ENCODE data around the gene CDC42. TPM values are rescaled to one million over a fixed set of nuclear protein-coding genes. Genes with fewer than 3 reads are reported as not detected.

Gene CDC42
- total and polyA plus RNA-seq, 2 experiments from 2014 or later, result 119 to 184 TPM

DNA sequence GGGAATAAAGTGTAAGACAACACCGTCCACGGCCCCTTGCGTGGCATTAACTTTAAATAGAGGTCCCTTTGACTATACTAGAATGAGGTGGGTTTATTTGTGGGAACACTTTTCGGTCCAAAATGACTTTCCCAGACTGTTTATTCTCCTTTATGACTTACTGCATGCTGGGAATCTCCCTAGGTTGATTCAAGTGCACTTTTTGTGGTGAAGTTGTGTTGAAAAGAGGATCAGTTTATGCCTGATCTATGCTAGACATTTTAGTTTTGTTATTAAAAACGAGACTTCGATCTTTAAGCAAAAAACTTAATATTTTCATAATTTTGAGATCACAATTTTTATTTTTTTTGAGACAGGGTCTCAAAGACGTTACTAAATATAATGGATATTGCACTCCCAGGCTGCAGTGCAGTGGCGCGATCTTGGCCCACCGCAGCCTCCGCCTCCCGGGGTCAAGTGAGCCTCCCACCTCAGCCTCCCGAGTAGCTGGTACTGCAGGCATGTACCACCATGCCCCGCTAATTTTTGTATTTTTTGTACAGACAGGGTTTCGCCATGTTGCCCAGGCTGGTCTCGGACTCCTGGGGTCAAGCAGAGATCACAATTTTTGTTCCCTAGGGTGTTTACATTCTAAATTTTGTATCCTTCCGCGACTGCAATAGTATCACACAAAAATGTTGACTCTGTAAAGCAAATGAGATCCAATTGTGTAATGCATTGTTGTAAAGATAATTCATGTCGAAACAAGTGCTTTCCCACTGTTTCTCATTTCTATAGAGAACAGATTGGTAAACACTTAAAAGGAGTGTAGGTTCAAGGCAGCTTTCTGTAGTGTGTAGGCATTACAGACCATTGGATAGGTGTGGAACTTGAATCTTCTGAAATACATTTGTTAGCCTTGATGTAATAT lies 1.6 kb downstream of the CDC42 start:
- H3K79me2 ChIP-seq (replicated peaks; ENCODE audit: insufficient read depth), result peaks cover 59% of the 10 kb centered on the region
- peaks cover 25% of the 10 kb centered on the region for H4K20me1 ChIP-seq (replicated peaks; ENCODE audit: insufficient read depth)
- TF ChIP-seq, protein P1, sequence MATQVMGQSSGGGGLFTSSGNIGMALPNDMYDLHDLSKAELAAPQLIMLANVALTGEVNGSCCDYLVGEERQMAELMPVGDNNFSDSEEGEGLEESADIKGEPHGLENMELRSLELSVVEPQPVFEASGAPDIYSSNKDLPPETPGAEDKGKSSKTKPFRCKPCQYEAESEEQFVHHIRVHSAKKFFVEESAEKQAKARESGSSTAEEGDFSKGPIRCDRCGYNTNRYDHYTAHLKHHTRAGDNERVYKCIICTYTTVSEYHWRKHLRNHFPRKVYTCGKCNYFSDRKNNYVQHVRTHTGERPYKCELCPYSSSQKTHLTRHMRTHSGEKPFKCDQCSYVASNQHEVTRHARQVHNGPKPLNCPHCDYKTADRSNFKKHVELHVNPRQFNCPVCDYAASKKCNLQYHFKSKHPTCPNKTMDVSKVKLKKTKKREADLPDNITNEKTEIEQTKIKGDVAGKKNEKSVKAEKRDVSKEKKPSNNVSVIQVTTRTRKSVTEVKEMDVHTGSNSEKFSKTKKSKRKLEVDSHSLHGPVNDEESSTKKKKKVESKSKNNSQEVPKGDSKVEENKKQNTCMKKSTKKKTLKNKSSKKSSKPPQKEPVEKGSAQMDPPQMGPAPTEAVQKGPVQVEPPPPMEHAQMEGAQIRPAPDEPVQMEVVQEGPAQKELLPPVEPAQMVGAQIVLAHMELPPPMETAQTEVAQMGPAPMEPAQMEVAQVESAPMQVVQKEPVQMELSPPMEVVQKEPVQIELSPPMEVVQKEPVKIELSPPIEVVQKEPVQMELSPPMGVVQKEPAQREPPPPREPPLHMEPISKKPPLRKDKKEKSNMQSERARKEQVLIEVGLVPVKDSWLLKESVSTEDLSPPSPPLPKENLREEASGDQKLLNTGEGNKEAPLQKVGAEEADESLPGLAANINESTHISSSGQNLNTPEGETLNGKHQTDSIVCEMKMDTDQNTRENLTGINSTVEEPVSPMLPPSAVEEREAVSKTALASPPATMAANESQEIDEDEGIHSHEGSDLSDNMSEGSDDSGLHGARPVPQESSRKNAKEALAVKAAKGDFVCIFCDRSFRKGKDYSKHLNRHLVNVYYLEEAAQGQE (IDR thresholded peaks at IDR 0.05; ENCODE audit: unreplicated experiment), result no peak
- TF ChIP-seq JUNB (IDR thresholded peaks at IDR 0.05; ENCODE audit: unreplicated experiment) (no peak), ZNF114 (CRISPR knock-in tag; IDR thresholded peaks at IDR 0.05) (no peak), ZNF331 (CRISPR knock-in tag; IDR thresholded peaks at IDR 0.05; ENCODE audit: low read depth) (no peak)
- TF ChIP-seq, protein P2, sequence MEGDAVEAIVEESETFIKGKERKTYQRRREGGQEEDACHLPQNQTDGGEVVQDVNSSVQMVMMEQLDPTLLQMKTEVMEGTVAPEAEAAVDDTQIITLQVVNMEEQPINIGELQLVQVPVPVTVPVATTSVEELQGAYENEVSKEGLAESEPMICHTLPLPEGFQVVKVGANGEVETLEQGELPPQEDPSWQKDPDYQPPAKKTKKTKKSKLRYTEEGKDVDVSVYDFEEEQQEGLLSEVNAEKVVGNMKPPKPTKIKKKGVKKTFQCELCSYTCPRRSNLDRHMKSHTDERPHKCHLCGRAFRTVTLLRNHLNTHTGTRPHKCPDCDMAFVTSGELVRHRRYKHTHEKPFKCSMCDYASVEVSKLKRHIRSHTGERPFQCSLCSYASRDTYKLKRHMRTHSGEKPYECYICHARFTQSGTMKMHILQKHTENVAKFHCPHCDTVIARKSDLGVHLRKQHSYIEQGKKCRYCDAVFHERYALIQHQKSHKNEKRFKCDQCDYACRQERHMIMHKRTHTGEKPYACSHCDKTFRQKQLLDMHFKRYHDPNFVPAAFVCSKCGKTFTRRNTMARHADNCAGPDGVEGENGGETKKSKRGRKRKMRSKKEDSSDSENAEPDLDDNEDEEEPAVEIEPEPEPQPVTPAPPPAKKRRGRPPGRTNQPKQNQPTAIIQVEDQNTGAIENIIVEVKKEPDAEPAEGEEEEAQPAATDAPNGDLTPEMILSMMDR (conservative IDR thresholded peaks at IDR 0.05; ENCODE audit: low read depth in 2 of 2), result no peak
- H3K4me2 ChIP-seq, result peak overlapping the region; percentile 84
- H2AFZ ChIP-seq, result no peak overlapping the region
- no peaks in the 10 kb centered on the region; the same call in 1 of the 2 replicates for H3K36me3 ChIP-seq (ENCODE audit: insufficient read depth)
- Mint-ChIP-seq H3K36me3 (ENCODE audit: low read depth) (peaks cover 20% of the 10 kb centered on the region; the same call in 2 of the 3 replicates), H3K4me3 (peak overlapping the region; percentile 98), H3K9me3 (no peaks in the 10 kb centered on the region), H3K4me1 (peaks cover 17% of the 10 kb centered on the region), H3K27me3 (ENCODE audit: insufficient read depth, low read depth, poor library complexity) (peaks cover 6% of the 10 kb centered on the region), H3K27ac (peak overlapping the region; percentile 97)
- no peak for DNase-seq (ENCODE audit: low spot score)
- ATAC-seq, result no peak
- peak overlapping the region; percentile 74 for H3K4me3 ChIP-seq
- H3F3A ChIP-seq (replicated peaks; ENCODE audit: low read depth), result peaks cover 10% of the 10 kb centered on the region
- H3K27ac ChIP-seq (ENCODE audit: low read depth), result peak overlapping the region; percentile 85
- H3K4me1 ChIP-seq (ENCODE audit: insufficient read depth), result peaks cover 24% of the 10 kb centered on the region
- H3K9me2 ChIP-seq (ENCODE audit: insufficient read depth), result no peaks in the 10 kb centered on the region
- no peaks in the 10 kb centered on the region for H3K27me3 ChIP-seq (ENCODE audit: insufficient read depth)

DNA sequence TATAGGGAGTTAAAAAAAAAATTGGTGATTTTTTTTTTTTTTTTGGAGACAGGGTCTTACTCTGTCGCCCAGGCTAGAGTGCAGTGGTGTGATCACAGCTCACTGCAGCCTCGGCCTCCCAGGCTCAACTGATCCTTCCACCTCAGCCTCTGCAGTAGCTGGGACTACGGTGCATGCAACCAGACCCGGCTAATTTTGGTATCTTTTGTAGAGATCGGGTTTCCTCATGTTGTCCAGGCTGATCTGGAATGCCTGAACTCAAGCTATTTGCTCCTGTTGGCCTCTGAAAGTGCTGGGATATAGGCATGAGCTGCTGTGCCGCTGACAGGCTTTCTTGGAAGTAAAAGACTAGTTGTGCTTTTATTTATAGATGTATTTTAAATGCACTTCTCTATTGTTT lies 3.0 kb downstream of the CDC42 start:
- Mint-ChIP-seq H3K36me3 (ENCODE audit: low read depth) (peaks cover 20% of the 10 kb centered on the region; the same call in 2 of the 3 replicates), H3K27me3 (ENCODE audit: insufficient read depth, low read depth, poor library complexity) (peaks cover 6% of the 10 kb centered on the region), H3K4me1 (peaks cover 14% of the 10 kb centered on the region), H3K27ac (no peak overlapping the region), H3K4me3 (no peak overlapping the region), H3K9me3 (no peaks in the 10 kb centered on the region)
- Histone ChIP-seq H2AFZ (no peak overlapping the region), H3K27me3 (ENCODE audit: insufficient read depth) (no peaks in the 10 kb centered on the region), H3K79me2 (replicated peaks; ENCODE audit: insufficient read depth) (peaks cover 72% of the 10 kb centered on the region), H3F3A (replicated peaks; ENCODE audit: low read depth) (peaks cover 10% of the 10 kb centered on the region), H3K4me3 (no peak overlapping the region), H3K9me2 (ENCODE audit: insufficient read depth) (no peaks in the 10 kb centered on the region), H3K27ac (ENCODE audit: low read depth) (peak overlapping the region; percentile 35; the same call in 1 of the 2 replicates), H4K20me1 (replicated peaks; ENCODE audit: insufficient read depth) (peaks cover 37% of the 10 kb centered on the region), H3K4me2 (0 out of 2 replicates have a peak overlapping the region, but pooled peaks have one; percentile 21), H3K36me3 (ENCODE audit: insufficient read depth) (no peaks in the 10 kb centered on the region; the same call in 1 of the 2 replicates), H3K4me1 (ENCODE audit: insufficient read depth) (peaks cover 24% of the 10 kb centered on the region)
- peak; percentile 37 for DNase-seq (ENCODE audit: low spot score)
- ATAC-seq, result no peak
- no peak for TF ChIP-seq STAT1 (IDR thresholded peaks at IDR 0.05; ENCODE audit: unreplicated experiment)
- no peak for TF ChIP-seq EZH2 (IDR thresholded peaks at IDR 0.05; ENCODE audit: low read depth, unreplicated experiment)
- no peak for TF ChIP-seq CREB1 (CRISPR knock-in tag; IDR thresholded peaks at IDR 0.05; ENCODE audit: low read depth)
- TF ChIP-seq POLR2AphosphoS5 (IDR thresholded peaks at IDR 0.05; ENCODE audit: low read depth), result no peak
- no peak for TF ChIP-seq EZH2phosphoT487 (IDR thresholded peaks at IDR 0.05; ENCODE audit: unreplicated experiment)
- TF ChIP-seq NANOG (IDR thresholded peaks at IDR 0.05; ENCODE audit: borderline replicate concordance), result no peak
- TF ChIP-seq ZNF114 (CRISPR knock-in tag; IDR thresholded peaks at IDR 0.05), result no peak
- TF ChIP-seq JUNB (IDR thresholded peaks at IDR 0.05; ENCODE audit: unreplicated experiment), result no peak
- TF ChIP-seq, protein P3, sequence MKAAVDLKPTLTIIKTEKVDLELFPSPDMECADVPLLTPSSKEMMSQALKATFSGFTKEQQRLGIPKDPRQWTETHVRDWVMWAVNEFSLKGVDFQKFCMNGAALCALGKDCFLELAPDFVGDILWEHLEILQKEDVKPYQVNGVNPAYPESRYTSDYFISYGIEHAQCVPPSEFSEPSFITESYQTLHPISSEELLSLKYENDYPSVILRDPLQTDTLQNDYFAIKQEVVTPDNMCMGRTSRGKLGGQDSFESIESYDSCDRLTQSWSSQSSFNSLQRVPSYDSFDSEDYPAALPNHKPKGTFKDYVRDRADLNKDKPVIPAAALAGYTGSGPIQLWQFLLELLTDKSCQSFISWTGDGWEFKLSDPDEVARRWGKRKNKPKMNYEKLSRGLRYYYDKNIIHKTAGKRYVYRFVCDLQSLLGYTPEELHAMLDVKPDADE (IDR thresholded peaks at IDR 0.05), result no peak
- TF ChIP-seq, protein P2 (conservative IDR thresholded peaks at IDR 0.05; ENCODE audit: low read depth in 2 of 2), result no peak
